NCI-H82 treated with DMSO at 0.1 percent for 48 hours (cell line): Measurements from ENCODE around the gene ETV5.

Source experiments
- DNase-seq: peaks from one replicate; lab custom pipeline; 2025; ENCODE audit not compliant: unreplicated experiment; lab: John Stamatoyannopoulos, UW

Gene ETV5

DNA sequence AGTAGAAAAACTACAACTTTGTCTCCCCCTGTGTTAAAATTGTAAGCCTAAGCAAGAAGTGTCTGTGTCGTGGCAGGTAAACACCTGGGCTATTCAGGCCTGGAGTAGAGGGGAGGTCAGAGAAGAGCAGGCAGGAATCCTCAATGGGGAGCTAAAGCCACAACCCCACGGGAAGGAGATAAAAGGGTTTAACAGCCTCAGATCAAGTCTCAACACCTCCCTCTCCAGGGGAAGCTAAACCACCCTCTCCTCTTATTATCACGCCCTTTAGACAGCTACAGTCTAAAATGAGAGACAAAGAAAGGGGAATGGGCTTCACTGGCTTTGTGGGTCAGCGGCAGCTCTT is 11.6 kb downstream of the ETV5 start:
- no peak for DNase-seq

DNA sequence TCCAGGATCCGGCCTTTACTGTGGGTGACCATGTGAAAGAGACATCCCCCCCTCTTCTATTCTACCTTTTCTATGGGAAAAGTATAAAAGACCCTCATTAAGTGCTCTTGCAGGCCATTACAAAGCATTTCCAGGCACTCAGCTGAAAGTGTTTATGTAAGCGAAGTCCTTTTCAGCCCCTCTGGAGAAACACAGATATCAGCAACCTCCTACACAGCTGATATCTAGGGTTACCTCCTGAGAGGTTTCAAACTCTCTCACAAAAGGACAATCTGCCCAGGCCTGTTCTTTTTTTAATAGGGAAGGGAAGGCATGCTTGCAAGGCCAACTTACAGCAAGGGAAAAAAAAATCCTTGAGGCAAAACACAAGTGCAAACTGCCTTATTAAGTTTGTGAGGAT is 12.6 kb downstream of the ETV5 start:
- no peak for DNase-seq

DNA sequence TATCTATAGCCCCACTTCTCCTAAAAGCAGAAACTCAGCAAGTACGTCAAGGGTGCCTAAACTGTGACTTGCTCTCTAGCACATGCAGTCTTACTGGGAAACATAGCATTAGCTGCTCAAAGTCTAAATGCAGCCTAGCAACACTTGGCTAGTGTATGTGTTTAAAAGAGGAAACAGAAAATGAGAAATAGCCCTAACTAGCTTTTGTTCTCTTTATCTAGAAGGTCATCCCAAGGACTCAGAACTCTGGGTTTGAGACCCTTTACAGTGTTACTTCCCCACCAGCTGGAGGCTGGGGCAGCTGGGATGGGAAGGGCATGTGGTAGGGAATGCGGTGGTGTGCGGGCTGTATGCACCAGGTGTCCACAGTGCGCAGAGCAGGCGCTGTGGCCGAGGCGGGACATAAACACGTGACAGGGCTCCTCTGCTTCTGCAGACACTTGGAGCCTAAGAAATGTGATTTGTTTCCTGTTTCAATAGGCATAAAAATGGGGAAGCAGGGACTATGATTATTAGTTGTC is 13.3 kb downstream of the ETV5 start:
- no peak for DNase-seq

DNA sequence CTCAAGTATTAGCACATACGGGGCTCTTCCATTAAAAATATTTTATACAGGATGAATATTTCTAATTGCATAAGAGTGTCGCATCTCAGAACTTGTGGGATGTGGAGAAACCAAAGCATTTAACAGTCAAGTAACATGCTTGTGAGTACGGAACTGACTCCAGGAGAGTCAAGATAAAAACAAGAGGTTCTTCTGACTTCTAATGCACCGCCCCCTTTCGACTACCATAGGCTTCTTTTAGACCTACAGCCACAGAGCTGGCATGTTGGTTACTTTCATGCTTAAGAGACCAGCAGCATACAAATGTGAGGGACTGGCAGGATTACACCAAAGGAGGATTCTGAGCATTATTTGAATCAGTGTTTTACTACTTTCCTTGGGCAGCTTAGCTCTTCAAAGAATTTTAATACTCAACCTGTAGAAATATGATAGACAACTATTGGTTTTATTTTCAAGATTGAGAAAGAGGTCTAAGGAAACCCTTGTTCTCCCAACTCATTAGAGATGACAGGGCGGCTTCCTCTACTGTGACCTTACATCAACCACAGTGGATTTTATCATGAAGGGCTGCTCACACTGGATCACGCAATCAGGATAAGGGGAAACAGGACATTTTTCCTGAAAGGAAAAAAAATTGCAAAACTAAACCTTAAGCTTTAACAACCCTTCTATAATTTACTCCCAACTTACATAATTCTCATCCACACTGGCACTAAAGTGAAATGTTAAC is 14.0 kb downstream of the ETV5 start:
- no peak for DNase-seq

DNA sequence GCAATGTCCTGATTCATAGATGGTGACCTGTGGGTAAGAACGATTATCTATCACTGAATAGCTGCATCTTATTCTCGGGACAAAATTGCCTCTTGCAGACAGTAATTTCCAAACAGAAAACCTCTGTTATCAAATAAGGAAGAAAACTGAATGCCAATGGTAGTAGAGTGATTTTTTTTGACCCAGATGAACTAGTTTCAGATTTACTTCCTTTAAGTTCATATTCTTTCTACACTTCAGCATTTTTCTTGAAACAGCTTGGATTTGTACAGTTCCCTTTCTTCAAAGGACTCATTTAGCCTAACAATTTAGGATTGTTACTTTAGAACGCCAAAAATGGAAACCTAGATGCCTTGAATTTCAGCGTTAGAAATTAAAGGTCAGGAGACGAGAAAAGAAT is 14.6 kb downstream of the ETV5 start:
- DNase-seq = no peak

DNA sequence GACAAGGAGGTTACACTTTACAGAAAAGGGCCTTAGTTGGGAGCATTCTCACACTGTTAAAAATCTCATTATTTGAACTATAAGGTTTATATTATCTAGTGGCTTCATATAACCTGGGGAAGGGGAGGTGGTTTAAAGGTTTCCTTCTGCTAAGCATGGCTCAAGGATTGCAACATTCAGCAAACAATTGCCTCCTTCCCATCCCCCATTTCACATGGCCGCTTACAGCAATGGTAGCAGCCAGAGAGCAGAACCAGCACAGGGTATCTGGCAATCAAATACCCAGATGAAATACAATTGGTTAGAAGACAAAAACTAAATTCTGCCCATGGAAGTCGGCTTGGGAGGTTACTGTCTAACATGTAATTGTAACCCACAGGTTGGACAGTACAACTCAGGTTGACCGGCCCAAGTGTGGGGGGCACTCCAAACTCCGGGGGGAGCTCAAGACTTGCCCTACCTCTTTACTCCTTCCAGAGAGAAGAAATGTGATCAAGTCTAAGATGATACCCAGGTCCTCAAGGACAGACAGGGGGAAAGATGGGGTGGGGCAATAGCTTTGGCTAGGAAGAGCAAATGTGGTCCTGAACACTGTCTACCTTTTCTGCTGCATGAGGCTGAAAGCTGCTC is 15.5 kb downstream of the ETV5 start:
- no peak for DNase-seq

DNA sequence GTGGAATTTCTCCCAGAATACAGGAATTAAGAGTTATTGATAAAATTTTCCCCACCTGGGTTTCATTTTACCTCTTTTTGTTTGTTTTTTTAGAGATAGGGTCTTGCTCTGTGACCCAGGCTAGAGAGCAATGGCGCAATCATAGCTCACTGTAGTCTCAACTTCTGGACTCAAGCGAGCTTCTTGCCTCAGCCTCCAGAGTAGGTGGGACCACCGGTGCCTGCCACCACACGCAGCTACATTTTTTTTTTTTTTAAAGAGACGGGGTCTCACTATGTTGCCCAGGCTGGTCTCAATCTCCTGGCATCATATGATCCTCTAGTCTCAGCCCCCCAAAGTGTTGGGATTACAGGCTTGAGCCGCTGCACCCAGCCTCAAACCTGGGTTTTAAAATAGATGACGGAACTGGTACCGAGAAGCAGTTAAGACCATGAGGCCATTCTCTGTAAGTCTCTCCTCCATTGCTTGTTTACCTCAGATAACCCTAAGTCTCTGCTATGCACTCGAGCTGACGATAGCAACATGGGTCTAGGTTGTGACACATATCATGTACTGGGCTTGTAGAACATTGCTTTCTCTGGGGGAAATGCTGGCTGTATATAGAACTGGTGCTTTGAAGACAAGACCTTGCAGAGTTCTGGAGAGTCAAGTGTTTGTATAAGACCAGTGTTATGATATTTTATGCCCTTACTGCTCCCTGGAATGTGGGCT is 16.4 kb downstream of the ETV5 start:
- no peak for DNase-seq

DNA sequence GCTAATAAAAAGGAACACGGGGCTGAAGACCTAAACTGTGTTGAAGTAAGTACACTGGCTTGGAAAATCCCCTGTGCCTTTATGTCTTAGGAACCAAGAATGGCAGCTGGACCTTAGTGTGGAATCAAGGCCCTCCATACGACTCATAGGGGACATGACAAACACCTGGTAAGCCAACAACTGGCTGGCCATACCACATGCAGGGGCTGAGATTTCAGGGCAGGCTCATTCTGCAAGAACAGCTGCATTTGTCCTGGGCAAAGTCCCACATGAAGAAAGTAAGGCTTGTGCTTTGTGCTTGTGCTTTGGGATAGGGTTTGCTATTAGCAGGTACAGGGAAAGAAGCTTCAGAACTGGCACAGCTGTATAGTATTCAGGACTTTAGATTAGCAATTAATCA is 18.0 kb downstream of the ETV5 start:
- no peak for DNase-seq

DNA sequence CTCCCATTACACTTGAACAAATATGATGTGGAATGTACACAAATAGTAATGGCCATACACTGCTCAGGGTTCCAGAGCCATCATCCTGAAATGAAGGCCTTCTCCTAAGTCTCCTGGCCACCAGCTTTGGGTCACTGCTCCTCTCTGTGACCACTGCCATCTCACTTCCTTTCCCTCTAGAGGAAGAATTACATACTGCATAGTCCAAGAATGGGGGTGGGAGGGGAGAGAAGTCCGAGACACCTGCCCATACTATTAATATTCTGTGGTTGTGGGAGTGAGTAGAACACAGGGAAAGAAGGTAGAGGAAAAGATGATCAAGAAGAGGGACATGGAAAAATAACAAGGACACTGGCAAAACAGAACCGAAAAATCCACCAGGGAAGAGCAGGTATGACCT is 20.6 kb downstream of the ETV5 start:
- no peak for DNase-seq

DNA sequence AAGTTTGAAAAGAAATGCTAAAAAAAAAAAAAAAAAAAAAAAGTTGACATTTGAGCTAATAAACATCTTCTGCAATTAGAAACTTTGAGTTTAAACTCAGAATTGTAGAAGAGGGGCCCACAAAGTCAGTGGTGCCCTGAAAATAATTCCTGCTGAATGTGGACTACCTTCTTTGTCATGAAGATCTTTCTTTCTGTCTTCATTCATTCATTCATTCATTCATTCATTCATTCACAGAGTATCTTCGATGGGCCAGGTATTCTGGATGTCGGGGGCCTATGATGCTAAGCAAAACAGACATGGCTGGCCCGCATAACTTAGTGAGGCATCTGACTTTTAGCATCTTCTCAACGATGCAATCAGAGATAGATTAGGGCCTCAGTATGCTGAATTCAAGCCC is 24.6 kb downstream of the ETV5 start:
- no peak for DNase-seq

DNA sequence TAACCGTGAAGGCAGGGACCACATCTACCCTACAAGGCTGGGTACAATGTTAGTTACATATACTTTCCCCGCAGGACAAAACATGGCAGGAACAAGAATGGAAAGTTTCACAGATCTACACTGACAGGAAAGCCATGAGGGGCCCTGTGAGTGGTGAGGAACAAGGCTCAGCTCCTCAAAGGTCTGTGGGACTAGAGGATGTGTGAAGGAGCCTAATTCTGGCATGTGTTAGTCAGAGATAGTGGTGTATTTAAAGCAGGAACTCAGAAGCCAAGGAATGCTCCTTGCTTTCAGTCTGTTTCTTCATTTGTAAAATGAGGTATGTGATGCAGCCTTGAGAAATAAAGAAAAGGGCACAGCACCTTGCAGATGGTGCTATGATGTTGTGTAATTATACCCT is 25.1 kb downstream of the ETV5 start:
- DNase-seq = no peak

DNA sequence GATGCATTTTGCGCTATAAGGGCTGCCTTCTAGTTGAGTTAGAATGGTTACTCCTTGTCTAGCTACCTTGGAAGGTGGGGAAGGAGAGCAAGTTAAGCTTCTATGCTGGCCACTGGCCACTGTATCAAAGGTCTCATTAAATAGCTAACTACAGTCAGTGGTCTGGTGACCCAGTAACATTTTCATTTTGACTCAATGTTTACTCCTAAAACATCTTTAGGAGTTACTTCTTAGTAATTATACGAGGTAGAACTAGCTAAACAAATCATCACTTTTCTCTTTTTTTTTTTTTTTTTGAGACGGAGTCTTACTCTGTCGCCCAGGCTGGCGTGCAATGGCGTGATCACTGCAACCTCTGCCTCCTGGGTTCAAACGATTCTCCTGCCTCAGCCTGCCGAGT is 26.7 kb downstream of the ETV5 start:
- no peak for DNase-seq

DNA sequence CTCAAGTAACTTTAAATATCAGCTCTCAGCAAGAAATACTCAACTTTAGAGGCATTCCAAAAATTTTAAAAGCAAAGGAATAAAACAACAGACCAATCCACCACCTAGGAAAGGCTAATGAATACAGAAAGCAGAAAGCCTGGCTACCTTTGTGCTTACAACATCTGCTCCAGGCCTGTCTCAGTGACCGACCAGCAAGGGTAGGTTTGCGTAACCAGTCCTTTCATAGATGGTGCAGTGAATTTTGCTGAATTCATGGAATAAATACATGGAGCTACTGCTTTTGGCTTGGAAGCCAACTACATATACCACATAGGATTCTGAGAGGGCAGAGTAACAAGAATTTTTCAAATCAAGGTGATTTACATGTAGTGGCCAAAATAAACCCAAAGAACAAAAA is 27.2 kb downstream of the ETV5 start:
- no peak for DNase-seq

DNA sequence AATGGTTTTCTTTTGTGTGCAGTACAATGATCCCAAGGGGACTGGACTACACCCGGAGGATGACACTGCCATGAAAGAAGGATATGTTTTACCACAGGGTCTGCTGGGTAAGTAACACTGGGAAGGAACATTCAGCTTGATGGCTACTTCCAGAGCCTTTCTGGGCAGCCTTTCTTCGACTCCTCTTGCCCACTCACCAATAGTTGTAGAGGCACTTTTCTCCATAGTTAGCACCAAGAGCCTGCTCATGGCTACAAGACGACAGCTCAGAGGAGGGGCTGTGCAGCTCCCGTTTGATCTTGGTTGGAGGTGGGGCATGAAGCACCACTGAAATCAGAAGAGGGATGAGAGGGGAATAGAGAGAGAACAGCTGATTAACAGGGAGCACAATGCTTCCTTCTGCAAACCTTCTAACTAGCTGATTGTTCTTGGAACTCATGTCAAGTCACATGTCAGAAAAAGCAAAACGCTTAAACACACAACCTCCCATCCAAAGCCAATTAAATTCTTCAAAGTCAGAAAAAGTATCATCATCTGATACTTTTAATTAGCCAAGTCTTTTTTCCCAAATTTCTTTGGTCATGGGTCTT is 27.9 kb downstream of the ETV5 start:
- DNase-seq = no peak

DNA sequence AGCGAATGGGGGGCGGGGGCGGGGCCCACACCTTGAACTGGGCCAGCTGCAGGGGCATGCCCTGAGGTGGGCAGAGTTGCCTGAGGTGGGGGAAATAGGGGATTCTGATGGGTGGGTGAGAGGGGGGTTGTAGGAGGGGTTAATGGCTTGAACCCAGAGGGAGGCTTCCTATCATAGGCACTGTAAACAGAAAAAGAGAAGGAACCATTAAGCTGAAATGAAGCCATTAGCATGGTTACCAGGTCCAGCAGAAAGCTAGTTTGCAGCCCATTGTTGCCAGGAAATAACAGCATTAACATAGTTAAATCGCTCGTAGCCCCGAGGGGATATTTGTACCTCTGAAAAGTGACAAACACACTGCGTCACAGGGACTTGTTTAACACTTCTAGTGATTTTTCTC is 29.0 kb downstream of the ETV5 start:
- no peak for DNase-seq

DNA sequence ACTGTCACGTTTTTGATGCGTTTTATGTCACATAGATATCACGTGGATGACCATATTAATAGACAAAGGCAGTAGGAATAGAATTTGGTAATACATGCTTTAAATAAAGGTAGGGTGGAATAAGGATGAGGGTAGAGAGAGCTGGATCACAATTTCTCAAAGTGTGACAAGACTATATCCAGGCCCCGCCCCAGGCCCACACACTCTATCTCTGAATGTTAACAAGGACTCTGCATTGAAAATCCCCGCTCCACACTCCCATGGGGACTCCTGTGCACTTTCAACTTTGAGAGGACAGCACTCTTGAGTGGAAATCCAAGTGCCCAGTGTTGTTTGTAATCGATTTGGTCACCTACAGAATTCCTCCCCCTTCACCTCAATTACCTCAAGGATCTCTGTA is 31.4 kb downstream of the ETV5 start:
- no peak for DNase-seq

DNA sequence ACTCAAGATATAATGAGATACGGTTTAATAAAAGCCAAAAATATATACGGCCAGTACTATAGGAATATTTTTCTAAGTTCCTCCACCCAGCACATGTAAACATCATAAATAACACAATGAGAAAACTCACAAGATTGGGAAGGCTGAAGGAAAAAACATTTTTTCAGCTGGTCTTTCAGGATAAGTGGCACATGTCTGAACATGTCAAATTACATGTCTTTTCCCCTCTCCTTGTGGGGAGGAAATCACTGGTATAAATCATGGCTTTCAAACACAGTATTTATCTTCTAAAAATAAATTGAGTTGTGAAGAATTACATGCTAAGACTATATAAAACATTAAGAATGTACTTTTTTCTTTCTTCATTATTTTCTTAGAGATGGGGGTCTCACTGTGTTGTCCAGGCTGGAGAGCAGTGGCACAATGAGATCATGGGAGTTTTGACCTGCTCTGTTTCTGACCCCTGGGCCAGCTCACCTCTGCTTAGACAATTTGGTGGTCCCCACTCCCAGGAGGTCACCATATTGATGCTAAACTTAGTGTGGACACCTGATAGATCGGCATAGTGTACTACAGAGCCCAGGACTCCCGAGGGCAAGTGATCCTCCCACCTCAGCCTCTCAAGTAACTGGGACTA is 32.8 kb downstream of the ETV5 start:
- no peak for DNase-seq

DNA sequence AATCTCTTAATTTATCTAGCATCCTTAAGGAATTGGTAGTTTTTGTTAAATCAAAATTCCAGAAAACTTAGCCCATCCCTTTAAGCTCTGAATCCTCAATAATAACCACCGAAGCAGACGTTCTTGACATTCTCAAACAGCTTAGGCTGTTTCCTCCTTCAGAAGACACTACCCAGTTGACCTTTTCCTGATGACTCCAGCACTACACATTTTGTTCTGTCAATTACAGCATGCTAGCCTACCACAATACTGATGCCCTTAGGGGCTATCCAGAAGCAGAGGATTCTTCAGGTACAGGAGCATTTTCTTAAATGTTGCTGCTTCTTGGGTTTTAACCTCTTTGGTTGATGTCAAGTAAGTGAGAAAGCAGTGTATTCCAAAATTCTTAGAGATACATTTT is 33.4 kb downstream of the ETV5 start:
- DNase-seq = no peak

DNA sequence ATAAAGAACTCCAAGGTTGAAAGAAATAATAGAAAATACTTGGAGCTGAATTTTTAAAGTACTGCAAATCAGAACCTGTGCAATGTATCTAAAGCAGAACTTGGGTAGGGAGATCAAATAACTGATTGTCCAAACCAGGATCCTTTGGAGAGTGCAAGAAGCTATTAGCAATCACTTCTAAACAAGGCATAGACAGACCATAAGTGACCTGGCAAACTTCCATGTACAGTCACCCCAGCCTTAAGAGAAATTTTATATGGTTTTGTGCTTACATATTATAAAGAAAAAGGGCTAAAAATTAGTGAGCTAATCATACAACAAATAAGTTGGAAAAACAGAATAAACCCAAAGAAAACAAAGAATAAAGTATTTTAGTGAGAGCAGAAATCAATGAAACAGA is 35.2 kb downstream of the ETV5 start:
- no peak for DNase-seq

DNA sequence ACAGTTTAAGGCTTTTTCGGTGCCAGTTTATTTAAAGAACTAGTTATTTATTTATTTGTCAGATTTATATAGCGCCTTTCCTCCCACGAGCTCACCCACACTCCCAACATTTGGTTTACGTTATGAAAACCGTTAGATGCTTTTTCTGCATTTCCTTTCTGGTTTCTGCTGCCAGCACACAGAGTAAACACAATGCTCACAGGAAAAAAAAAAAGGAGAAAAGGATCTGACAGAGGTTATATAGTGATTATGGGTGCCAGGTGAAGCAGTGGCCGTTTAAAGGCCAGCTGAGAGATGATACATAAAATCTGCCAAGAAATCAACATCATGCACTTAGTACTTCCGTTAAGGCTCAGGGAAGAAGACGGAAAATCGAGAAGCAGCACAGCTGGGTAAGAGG is 37.9 kb downstream of the ETV5 start:
- DNase-seq = no peak

DNA sequence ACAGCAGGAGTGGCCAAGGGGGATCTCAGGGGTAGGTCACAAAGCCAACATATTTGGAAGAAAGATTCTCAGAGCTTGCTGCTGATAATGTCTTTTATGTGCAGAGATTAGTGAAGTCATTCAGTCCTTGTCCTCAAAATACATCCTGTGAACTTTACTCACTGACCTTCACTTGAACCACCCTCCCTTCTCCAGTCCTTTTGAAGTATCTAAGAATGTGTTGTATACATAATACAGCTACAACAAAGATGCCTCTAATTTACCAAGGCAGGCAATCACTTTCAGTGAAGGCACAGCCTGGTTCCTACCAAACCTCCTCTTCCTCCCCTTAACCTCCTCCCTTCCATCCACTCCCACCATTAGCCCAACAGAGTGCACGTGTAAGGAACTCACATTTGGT is 38.3 kb downstream of the ETV5 start:
- DNase-seq = no peak

DNA sequence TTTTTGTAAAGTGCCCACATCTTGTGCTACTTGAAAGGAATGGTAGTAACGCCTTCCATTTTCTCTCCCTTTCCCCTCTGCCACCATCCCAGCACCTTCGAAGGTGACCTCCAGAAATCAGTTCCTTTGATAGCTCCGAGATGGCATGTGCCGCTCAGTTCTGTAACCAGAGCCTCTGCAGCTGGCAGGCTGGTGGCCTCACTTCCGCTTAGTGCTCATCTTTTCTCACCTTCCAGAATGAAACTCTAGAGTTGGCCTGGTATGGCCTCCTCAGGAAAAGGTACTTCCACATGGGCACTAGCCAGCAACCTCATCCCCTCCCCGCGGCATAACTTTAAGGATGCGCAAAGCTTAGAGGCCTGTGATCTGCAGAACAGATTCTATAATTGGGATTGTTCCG is 38.8 kb downstream of the ETV5 start:
- no peak for DNase-seq
